ENCODE data around the gene SLITRK5. TPM values are rescaled to one million over a fixed set of nuclear protein-coding genes. Genes with fewer than 3 reads are reported as not detected.

SLITRK5 gene
- total RNA-seq, 2 experiments from 2014 or later = 10.6 to 20.0 TPM

DNA sequence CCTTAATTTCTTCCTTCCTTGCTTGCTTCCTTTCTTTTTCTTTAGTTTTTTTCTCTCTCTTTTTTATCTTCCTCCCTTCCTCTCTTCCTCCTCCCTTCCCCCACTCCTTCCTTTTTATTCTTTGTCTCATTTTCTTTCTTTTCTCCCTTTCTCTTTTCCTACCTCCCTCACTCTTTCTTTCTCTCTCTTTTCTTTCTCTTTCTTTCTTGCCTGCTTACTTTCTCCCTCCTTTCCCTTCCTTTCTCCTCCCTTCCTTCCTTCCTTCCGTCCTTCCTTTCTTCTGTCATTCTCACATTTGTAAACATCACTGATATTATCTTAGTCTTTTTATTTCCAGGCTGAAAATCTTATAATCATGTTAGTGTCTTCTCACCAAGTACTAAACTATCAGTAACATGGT lies 38.8 kb downstream of the SLITRK5 start:
- ChIA-PET CTCF (ENCODE audit: unreplicated experiment) (no interaction called here), POLR2A (interaction anchor here (0.6 to 5.0 kb wide), 6 partner anchors 14 to 622 kb away, joined by 3 to 35 read pairs (median 3); no protein-coding TSS in a partner anchor)
- intact Hi-C loops (cut with micrococcal nuclease; ENCODE audit: unreplicated experiment) = no loop called here
- TF ChIP-seq, protein P1, sequence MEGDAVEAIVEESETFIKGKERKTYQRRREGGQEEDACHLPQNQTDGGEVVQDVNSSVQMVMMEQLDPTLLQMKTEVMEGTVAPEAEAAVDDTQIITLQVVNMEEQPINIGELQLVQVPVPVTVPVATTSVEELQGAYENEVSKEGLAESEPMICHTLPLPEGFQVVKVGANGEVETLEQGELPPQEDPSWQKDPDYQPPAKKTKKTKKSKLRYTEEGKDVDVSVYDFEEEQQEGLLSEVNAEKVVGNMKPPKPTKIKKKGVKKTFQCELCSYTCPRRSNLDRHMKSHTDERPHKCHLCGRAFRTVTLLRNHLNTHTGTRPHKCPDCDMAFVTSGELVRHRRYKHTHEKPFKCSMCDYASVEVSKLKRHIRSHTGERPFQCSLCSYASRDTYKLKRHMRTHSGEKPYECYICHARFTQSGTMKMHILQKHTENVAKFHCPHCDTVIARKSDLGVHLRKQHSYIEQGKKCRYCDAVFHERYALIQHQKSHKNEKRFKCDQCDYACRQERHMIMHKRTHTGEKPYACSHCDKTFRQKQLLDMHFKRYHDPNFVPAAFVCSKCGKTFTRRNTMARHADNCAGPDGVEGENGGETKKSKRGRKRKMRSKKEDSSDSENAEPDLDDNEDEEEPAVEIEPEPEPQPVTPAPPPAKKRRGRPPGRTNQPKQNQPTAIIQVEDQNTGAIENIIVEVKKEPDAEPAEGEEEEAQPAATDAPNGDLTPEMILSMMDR (conservative IDR thresholded peaks at IDR 0.05; ENCODE audit: low read length) = no peak
- Histone ChIP-seq H3K4me1 (ENCODE audit: insufficient read depth, low read length, poor library complexity, severe bottlenecking) (no peaks in the 10 kb centered on the region), H2AFZ (ENCODE audit: low read length) (no peak overlapping the region), H4K20me1 (ENCODE audit: insufficient read depth, low read length) (no peaks in the 10 kb centered on the region), H3K36me3 (ENCODE audit: insufficient read depth, low read length) (no peaks in the 10 kb centered on the region), H3K4me2 (ENCODE audit: low read length) (no peak overlapping the region), H3K9me2 (ENCODE audit: insufficient read depth, low read length) (no peaks in the 10 kb centered on the region), H3K27ac (ENCODE audit: low read depth, low read length, poor library complexity, severe bottlenecking) (no peak overlapping the region), H3K4me3 (ENCODE audit: low read depth, low read length, poor library complexity, severe bottlenecking) (no peak overlapping the region), H3K79me2 (ENCODE audit: insufficient read depth, low read depth, low read length) (no peaks in the 10 kb centered on the region), H3K9me3 (ENCODE audit: low read length) (no peaks in the 10 kb centered on the region)
- no peak for DNase-seq (ENCODE audit: low spot score)
- no TSS peak for BruUV-seq (replicated peaks)

- Histone ChIP-seq H3K4me1 (ENCODE audit: insufficient read depth, low read length, poor library complexity, severe bottlenecking) (no peaks in the 10 kb centered on the region), H3K79me2 (ENCODE audit: insufficient read depth, low read depth, low read length) (no peaks in the 10 kb centered on the region), H3K36me3 (ENCODE audit: insufficient read depth, low read length) (no peaks in the 10 kb centered on the region), H4K20me1 (ENCODE audit: insufficient read depth, low read length) (no peaks in the 10 kb centered on the region), H2AFZ (ENCODE audit: low read length) (no peak overlapping the region), H3K4me3 (ENCODE audit: low read depth, low read length, poor library complexity, severe bottlenecking) (no peak overlapping the region), H3K9me3 (ENCODE audit: low read length) (no peaks in the 10 kb centered on the region), H3K4me2 (ENCODE audit: low read length) (no peak overlapping the region), H3K27ac (ENCODE audit: low read depth, low read length, poor library complexity, severe bottlenecking) (no peak overlapping the region), H3K9me2 (ENCODE audit: insufficient read depth, low read length) (no peaks in the 10 kb centered on the region)
- ChIA-PET POLR2A (interaction anchor here (0.7 to 1.6 kb wide), 10 partner anchors 10 to 902 kb away, joined by 3 to 7 read pairs (median 3); no protein-coding TSS in a partner anchor), CTCF (ENCODE audit: unreplicated experiment) (no interaction called here)
- DNase-seq (ENCODE audit: low spot score) = no peak
- TF ChIP-seq, protein P1 (conservative IDR thresholded peaks at IDR 0.05; ENCODE audit: low read length) = no peak
- TF ChIP-seq EZH2phosphoT487 (IDR thresholded peaks at IDR 0.05; ENCODE audit: borderline replicate concordance, low read depth, low read length) = no peak
- intact Hi-C loops (cut with micrococcal nuclease; ENCODE audit: unreplicated experiment) = no loop called here
- BruUV-seq (replicated peaks) = no TSS peak
Observed at GRCh38 chr13:87712012-87712411, 40.8 kb downstream of the SLITRK5 start.
